Germinal center (tissue), 1 donor: ENCODE data around the gene TFCP2L1.

Source experiments
- DNase-seq: peaks from one replicate; pipeline ENCODE4 v3.0.0; 2012; ENCODE audit warnings: mixed read lengths, low spot score

The TFCP2L1 gene

DNA sequence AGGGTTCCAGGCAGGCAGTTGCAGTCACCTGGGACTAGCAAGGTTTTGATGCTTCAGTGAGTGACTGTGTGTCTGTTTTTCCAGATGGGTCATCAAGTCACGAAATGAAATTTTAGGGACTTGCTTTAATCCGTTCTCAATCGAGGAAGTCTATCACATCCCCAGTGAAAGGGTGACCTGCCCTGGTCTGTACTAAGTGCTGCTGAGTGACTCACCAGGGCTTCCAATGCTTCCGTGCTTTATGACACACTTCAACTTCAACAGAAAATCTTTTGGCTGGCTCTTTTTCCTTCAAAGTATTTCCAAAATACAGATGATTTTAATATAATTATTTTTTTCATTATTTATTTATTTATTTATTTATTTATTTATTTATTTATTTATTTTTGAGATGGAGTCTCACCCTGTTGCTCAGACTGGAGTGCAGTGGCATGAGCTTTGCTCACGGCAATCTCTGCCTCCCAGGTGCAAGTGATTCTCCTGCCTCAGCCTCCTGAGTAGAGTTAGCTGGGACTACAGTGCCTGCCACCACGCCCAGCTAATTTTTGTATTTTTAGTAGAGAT is 18.4 kb downstream of the TFCP2L1 start:
- no peak for DNase-seq

DNA sequence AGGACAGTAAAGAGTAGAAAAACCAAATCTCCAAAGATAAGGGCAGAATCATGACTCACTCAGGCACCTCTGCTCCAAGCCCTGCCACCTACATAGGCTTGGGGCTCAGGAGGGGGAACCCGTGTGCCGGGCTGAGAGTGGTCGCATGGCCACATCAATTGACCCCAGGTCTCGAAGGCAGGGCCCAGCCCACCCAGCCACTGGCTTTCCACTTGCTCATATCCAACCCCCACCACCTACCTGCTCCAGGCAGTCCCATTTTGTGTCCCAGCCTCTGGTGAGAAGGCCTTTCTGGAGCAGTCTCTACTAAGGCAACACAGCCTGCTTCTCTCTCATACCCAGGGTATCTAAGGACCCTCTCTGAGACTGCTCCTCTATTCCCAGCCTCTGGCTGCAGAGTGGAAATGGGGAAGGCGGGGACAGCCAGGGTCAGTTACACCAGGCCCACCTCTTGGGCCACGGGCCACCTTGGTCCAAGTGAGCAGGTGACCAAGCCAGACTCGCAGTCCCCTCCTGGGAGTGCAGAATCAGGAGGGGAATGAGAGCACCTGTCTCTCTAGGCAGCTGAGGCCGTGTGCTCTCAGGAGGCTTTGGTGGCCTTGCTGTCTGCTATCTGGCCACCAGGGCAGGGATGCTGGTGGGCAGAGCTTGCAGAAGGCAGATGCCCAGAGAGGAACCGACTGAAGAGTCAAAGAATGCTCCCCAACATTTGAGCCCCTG is 20.8 kb downstream of the TFCP2L1 start:
- no peak for DNase-seq

- DNase-seq: no peak
These were observed 24.4 kb downstream of the TFCP2L1 start for GRCh38 chr2:121260370-121261154.

DNA sequence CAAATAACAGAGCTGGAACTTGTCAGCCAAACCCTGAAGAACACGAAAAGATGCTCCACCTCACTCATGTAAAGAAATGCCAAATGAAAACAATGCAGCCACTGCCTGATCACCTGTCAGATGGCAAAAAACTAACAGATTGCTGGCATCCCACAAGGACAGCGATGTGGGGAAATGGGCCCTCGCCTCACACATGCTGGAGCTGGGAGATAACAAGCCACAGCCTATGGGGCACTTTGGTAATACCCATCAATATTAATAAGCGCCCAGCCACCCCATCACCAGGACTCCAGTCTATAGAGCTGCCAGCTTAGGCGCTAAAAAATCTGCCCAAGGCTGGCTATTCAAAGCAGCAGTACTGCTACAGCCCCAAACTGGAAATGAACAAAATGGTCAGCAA is 27.0 kb downstream of the TFCP2L1 start:
- no peak for DNase-seq

GRCh38 chr2:121257480-121257840 is 27.5 kb downstream of the TFCP2L1 start:
- DNase-seq: no peak

- no peak for DNase-seq
These were observed 28.1 kb downstream of the TFCP2L1 start for GRCh38 chr2:121256720-121257479.

GRCh38 chr2:121255358-121255757 is 29.6 kb downstream of the TFCP2L1 start:
- DNase-seq: no peak

GRCh38 chr2:121254748-121255147 is 30.3 kb downstream of the TFCP2L1 start:
- no peak for DNase-seq

DNA sequence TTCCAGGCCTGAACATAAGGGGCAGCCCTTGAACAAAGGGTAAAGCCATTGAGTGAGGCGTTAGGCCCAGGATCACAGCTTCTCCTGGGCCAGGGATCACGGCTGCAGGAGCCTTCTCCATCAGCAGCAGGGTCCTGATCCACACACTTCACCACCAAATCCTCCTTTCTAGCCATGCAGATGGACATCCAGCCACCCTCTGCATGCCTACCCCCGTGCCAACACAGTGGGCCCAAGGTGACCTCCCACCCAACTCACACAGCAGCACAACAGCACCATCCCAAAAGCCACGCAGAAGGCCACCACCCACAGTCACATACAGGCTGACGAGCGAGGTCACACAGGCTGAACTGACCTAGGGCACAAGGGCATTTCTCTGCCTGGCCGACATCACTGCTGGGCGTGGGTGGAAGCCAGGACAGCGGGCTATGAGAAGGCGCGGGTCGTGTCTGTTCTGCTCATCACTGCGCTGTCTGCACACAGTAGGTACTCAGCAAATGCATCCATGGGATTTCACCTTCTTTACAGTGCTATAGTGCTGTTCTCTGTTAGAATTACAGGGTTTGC is 31.2 kb downstream of the TFCP2L1 start:
- DNase-seq: no peak

GRCh38 chr2:121253021-121253673 is 31.9 kb downstream of the TFCP2L1 start:
- no peak for DNase-seq

- DNase-seq: no peak
These were observed 33.5 kb downstream of the TFCP2L1 start for GRCh38 chr2:121251497-121251896.

- no peak for DNase-seq
These were observed 36.1 kb downstream of the TFCP2L1 start for GRCh38 chr2:121248766-121249343.

GRCh38 chr2:121247971-121248370 is 37.0 kb downstream of the TFCP2L1 start:
- DNase-seq: no peak

DNA sequence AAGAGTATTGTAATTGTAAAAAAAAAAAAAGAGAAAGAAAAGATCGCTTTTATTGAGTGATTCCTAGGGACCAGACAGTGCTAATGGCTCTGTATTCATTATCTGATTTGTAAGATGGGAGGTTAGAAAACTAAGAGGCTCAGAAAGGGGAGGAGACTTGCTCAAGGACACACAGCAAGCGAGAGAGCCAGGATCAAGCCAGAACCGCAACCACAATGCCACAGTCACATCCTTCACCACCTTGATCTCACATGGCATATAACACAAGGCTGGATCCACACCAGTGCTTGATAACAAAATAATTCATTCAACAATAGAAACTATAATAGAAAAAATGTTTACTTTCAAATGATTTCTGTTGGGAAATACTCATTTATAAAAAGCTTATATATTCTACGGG is 37.5 kb downstream of the TFCP2L1 start:
- no peak for DNase-seq

DNA sequence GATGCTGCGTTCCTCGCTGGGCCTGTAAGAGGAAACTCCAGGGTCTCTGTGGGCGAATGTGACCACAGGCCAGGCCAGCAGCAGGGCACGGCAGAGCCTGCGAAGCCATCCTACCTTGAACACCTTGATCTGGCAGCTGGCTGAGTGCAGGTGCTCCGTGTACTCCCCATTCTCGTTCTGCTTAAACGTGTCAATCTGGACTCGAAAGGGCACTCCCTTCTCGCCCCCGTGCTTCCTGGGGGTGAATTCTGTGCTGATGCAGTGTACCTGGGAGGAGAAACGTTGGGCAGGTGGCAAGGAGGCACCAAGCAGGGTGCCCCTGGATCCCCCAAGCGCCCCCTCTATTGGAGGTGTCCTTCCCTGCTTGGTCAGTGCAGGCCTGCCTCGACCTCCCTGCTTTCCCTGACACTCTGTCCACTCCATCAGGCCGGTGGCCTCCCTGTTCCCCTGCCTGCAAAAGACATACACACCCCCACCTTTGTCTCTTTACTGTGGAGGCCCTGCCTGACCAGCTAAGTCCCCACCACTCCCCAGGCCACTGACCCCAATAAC is 38.2 kb downstream of the TFCP2L1 start:
- no peak for DNase-seq

GRCh38 chr2:121245913-121246312 is 39.1 kb downstream of the TFCP2L1 start:
- DNase-seq: no peak

GRCh38 chr2:121245120-121245820 is 39.7 kb downstream of the TFCP2L1 start:
- no peak for DNase-seq

DNA sequence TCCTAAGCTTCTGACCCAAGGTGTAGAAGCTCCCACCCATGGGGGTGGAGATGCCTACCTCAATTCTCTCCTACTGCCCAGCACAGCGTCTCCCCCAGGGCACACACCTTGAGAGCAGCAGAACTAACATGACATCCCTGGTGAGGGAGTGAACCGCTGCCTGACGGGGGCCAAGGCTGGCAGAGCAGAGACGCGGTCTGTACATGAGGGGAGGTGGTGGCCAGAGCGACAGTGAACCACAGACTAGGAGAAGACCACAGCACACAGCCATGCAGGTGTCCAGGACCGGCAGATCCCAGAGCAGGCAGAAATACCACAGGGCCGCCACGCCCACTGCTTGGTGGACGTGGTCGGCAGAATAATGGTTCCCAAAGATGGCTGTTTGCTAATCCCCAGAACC is 40.4 kb downstream of the TFCP2L1 start:
- DNase-seq: no peak

GRCh38 chr2:121243821-121244460 is 41.1 kb downstream of the TFCP2L1 start:
- no peak for DNase-seq

GRCh38 chr2:121242976-121243375 is 42.0 kb downstream of the TFCP2L1 start:
- DNase-seq: no peak
